ENCODE measurements around the gene BSG.
"Not testable (repeated sequence)": the region's sequence is repeated elsewhere in the genome, so short reads cannot be mapped to it uniquely, and the experiment has no call there.

The BSG gene

DNA sequence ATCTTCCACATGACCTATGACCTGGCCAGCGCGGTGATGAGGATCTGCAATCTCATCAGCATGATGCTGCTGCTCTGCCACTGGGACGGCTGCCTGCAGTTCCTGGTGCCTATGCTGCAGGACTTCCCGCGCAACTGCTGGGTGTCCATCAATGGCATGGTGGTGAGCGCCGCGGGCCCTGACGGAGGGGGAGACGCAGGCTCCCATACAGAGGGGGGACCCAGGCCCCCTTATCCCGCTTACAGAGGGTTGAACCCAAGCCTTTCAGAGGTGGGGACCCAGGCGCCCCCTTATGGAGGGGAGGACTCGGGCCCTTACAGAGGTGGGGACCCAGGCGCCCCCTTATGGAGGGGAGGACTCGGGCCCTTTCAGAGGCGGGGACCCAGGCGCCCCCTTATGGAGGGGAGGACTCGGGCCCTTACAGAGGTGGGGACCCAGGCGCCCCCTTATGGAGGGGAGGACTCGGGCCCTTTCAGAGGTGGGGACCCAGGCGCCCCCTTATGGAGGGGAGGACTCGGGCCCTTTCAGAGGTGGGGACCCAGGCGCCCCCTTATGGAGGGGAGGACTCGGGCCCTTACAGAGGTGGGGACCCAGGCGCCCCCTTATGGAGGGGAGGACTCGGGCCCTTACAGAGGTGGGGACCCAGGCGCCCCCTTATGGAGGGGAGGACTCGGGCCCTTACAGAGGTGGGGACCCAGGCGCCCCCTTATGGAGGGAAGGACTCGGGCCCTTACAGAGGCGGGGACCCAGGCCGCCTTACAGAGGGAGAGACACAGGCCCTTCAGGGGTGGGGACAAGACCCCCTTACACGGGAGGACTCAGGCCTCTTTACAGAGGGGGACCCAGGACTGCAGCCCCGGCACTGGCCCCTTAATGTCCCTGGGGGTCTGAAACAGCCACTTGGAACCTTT is 32.9 kb downstream of the BSG start:
- DNase-seq: not testable (repeated sequence)

- no peak for DNase-seq
These were observed 35.1 kb downstream of the BSG start for GRCh38 chr19:607301-608154.

- DNase-seq: no peak
These were observed 36.0 kb downstream of the BSG start for GRCh38 chr19:608155-609003.

DNA sequence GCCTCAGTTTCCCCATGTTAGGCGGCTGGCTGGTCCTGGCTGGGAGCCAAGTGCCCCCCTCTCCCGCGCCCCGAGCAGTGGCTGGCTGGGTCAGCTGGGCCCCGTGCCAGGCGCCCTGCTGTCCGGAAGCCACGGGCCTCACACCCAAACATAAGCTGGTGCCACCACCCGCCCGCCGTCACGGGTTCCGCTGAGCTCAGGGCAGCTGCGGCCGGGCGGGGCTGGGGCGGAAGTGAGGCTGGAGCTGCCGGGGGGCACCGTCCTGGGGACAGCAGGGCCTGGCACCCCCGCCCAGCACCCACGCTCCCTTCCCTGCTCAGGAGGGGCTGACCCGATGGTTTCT is 36.6 kb downstream of the BSG start:
- DNase-seq: no peak

DNA sequence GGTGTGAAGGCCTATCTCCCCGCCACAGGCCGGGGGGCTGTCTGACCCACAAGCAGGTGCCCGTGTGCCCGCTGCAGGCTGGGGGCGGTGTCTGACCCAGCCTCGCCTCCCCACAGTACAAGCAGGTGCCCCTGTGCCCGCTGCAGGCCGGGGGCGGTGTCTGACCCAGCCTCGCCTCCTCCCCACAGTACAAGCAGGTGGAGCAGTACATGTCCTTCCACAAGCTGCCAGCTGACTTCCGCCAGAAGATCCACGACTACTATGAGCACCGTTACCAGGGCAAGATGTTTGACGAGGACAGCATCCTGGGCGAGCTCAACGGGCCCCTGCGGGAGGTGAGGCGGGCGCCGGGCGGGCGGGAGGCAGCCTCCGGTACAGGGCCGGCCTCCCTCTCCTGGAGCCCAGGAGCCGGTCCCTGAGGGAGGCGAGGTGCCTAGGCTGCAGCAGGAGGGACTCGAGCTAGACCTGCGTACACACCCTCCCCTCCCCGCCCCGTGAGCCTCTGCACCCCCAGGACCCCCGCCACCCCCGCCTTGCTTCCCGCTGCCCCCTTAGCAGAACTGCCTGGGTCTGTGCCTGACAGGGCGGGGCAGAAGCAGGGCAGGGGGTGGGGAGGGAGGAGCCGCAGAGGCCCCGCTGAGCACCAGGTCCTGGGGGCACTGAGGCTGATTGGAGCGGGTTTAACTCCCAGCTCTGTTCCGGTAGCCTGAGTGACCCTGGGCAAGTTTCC is 37.8 kb downstream of the BSG start:
- DNase-seq: no peak

GRCh38 chr19:610801-611480 is 38.5 kb downstream of the BSG start:
- peak; percentile 53 for DNase-seq

DNA sequence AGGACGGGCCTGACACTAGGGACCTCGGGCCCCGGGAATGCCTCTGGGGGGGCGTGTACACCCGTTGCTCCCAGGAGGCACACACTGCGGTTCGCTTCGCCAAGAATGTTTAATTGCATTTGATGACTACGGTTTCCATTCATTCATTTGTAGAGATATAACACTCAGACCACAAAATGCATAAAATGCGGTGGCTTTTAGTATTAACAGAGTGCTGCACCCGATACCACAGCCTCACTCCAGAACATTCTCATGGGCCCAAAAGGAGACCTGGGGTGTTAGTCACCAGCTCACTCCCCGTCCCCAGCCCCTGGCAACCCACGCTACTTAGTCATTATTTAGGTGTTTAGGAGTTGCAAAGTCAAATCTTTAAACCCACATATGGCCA is 39.1 kb downstream of the BSG start:
- DNase-seq: peak; percentile 56

- no peak for DNase-seq
These were observed 40.5 kb downstream of the BSG start for GRCh38 chr19:612941-613340.

DNA sequence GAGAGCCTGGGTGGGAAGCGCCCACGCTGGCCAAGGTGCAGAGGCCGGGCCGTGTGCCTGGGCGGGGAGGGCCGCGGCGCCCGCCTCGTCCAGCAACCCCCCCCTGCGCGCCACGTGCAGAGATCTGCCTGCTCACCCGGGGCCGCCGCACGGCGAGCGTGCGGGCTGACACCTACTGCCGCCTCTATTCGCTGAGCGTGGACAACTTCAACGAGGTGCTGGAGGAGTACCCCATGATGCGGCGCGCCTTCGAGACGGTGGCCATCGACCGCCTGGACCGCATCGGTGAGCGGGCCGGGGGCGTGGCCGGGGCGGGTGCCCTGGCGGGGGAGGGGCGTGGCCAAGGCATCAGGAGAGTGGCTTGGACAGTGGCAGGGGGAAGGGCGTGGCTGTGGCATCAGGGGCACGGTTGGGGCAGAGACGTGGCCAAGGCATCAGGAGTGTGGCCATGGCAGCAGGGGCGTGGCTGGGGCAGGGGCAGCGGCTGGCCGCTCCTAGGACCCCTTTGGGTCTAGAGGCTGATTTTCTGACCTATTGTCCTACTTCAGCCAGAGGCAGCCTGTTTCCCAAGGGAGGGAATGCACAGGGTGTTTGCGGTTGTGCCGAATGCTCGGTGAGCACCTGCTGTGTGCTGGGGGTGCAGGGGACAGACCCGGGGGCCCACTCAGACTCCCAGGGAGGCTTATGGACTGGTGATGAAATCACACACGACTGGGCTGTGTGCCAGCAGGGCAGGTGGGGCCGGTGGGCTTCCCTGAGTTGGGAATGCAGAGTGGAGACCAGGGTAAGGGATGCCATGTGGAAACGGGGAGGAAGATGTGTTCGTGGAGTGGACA is 41.6 kb downstream of the BSG start:
- DNase-seq: no peak

- DNase-seq: no peak
These were observed 43.2 kb downstream of the BSG start for GRCh38 chr19:615619-616018.

DNA sequence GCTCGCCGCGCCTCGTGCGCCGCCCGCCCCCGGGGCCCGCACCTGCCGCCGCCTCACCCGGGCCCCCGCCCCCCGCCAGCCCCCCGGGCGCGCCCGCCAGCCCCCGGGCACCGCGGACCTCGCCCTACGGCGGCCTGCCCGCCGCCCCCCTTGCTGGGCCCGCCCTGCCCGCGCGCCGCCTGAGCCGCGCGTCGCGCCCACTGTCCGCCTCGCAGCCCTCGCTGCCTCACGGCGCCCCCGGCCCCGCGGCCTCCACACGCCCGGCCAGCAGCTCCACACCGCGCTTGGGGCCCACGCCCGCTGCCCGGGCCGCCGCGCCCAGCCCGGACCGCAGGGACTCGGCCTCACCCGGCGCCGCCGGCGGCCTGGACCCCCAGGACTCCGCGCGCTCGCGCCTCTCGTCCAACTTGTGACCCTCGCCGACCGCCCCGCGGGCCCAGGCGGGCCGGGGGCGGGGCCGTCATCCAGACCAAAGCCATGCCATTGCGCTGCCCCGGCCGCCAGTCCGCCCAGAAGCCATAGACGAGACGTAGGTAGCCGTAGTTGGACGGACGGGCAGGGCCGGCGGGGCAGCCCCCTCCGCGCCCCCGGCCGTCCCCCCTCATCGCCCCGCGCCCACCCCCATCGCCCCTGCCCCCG is 43.8 kb downstream of the BSG start:
- DNase-seq: no peak

GRCh38 chr19:616747-617526 is 44.5 kb downstream of the BSG start:
- DNase-seq: no peak

- DNase-seq: no peak
These were observed 45.3 kb downstream of the BSG start for GRCh38 chr19:617551-618246.

DNA sequence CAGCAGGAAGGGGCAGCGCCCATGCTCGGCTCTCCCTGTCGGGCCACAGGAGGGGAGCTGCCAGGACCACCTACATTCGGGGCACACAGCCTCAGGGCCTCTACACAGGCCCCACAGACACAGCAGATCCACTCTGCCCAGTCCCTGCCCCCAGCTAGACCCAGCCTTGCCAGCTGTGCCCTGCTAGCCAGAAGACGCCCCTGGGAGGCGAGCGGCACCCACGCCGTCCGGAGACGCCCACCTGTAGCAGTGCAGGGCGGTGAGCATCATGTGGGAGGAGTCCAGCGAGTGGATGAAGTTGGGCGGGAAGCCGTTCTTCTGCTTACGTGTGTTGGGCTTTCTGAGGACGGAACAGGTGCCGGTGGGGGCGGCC is 45.8 kb downstream of the BSG start:
- no peak for DNase-seq

DNA sequence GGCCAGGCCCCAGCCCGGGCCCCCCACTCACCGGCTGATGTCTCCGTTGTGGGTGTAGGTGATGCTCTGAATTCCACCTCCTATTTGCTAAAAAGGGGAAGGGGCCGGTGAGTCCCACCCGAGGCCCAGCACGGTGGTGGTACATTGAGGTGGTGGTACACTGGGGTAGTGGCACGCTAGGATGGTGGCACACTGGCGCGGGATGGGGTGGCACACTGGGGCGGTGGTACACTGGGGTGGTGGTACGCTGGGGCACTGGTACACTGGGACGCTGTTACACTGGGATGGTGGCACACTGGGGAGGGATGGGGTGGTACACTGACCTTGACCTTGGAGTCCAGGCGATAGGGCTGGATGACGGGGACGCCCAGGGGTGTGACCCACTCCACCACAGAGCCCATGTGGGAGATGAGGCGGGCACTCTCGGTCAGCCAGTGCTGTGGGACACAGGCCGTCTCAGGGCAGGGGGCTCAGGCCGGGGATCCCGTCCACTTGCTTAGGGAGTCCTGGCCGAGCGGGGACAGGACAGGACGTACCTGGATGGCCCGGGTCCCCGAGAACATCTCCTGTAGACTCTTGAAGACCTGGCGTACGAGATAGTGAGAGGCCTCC is 46.4 kb downstream of the BSG start:
- no peak for DNase-seq

DNA sequence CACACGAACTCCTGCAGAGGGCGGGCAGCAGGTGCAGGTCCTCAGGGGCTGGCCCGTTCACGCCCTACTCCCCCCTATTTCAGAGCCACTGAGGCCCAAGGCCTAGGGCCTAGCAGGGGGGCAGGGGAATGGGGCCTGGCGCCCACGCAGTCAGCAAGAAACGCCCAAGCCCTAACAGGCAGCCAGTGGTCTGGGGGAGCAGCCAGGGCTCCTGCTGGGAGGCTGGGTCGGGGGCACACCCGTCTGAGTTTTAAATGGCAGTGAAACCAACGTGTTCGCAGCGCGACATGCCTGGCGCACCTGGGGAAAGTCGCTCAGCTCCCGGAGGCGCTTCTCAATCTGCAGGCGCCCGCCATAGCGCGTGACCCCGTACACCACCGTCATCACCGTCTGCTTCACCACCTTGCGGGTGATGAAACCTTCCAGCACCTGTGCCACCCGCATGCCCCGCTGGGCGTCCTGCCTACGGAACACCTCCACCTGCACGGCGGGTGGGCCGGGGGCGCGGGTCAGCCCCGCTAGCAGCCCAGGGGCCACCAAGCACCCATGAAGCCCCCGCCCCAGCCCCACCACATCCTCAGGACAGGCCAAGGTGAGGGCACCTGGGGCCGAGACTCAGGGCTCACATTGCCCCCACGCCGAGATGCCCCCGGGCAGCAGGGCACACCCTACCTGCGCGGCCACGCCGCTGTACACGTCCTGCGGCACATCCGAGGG is 47.0 kb downstream of the BSG start:
- DNase-seq: no peak

DNA sequence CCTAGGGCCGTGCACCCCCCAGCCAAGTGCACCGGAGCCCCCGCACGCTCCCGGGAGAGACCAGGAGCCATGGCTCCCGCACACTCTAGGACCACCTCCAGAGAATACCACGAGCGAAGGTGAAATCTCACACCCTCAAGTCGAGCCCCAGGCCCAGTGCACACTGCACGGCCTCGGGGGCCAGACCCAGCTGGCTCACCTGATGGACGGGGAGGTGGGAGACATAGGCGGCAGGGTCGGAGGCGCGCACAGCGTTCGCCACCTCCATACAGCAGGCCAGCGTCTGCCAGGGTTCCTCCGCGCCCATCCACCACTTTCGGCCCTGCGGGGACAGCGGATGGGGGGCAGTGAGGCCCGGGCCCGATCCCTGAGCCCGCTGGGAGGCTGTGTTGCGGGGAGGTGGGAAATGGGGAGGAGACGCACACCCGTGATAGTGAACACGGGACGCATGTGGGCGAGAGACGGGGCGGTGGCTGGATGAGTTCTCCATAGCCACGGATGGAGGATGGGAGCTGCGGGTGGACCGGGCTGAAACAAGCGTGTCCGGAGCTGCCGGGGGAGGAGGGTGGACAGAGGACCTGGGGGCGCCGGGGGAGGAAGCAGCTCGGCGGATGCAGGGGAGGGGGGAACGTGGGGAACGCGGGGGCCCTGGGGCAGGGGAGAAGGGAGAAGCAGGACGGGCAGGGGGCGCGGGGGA is 47.9 kb downstream of the BSG start:
- DNase-seq: no peak
